K562 (cell line): ENCODE measurements around the gene R3HDM2. TPM values are rescaled to one million over a fixed set of nuclear protein-coding genes. Genes with fewer than 3 reads are reported as not detected.

ENCODE experiments used
- ATAC-seq: fragments of 200-7000 bp; cut with Tn5 transposase; 3 replicates; pipeline ENCODE4 v1.9.1; 2020; ENCODE audit warnings: moderate library complexity
- BruUV-seq: library from RNA; stranded (reverse); fragments of 400-500 nt; replicated peaks from 2 replicates; lab custom pipeline; 2021; lab: Mats Ljungman, UMichigan
- CTCF ChIA-PET: fragments of 300-600 bp; formaldehyde crosslinking; extraction: SDS; loops from one replicate; lab custom pipeline; 2021; ENCODE audit warnings: low intra/inter-chr PET ratio; lab: Yijun Ruan, JAX
- POLR2A ChIA-PET: fragments of 300-600, 350-650 bp; sonication (Branson Sonifier 250); formaldehyde crosslinking; extraction: SDS; loops from one replicate; lab custom pipeline; 2021; ENCODE audit warnings: antibody characterized with exemption, inconsistent platforms; lab: Yijun Ruan, JAX
- DNase-seq, 4 experiments: peaks; one replicate each; pipeline versions ENCODE4 v3.0.0 to v3.0.0-alpha.2; 2011 to 2018; ENCODE audit warnings: low spot score in 3 of 4, mixed read lengths in 3 of 4; ENCODE audit errors: extremely low read depth in 1 of 4
- FAIRE-seq: peaks from 2 replicates; lab custom pipeline; 2011; peaks lifted over from hg19 to GRCh38; lab: Jason Lieb, UNC
- H2AFZ ChIP-seq: 2 replicates; pipeline ENCODE4 v1.6.0; 2011; ENCODE audit warnings: low read depth, low read length, control low read depth, inconsistent platforms
- H3K27ac ChIP-seq: fragments of 200-600 bp; 3 replicates; pipeline ENCODE4 v1.8.0; 2011; ENCODE audit warnings: low read depth, mild to moderate bottlenecking, control low read depth, inconsistent platforms, low read length, moderate library complexity, mixed read lengths; ENCODE audit errors: extremely low read depth
- H3K27me3 ChIP-seq, 2 experiments: fragments of 300-600 bp in 1 of 2; 2 replicates in 1 of 2; 3 replicates in 1 of 2; pipeline versions ENCODE4 v1.6.0 to v1.8.0; 2011; ENCODE audit warnings: inconsistent platforms in 2 of 2, low read length in 2 of 2, mild to moderate bottlenecking in 1 of 2, mixed read lengths in 1 of 2, moderate library complexity in 1 of 2; ENCODE audit not compliant: control insufficient read depth in 2 of 2, insufficient read depth in 2 of 2
- H3K36me3 ChIP-seq: fragments of 300-600 bp; 3 replicates; pipeline ENCODE4 v1.8.0; 2011; ENCODE audit warnings: mild to moderate bottlenecking, low read length, inconsistent platforms; ENCODE audit not compliant: control insufficient read depth, insufficient read depth
- H3K4me1 ChIP-seq, 2 experiments: fragments of 200-600 bp in 1 of 2; replicated peaks in 1 of 2; 2 replicates in 1 of 2; 3 replicates in 1 of 2; pipeline versions ENCODE4 v1.5.1 to v1.8.0; 2011; ENCODE audit warnings: inconsistent platforms in 2 of 2, low read length in 2 of 2, mild to moderate bottlenecking in 1 of 2, mixed read lengths in 1 of 2, moderate library complexity in 1 of 2; ENCODE audit not compliant: control insufficient read depth in 2 of 2, insufficient read depth in 2 of 2
- H3K4me2 ChIP-seq: 2 replicates; pipeline ENCODE4 v1.6.1; 2011; ENCODE audit warnings: low read length, control low read depth, inconsistent platforms, mixed read lengths; ENCODE audit not compliant: insufficient read depth
- H3K4me3 ChIP-seq: fragments of 200-600 bp; sonication (generic), shearing (Covaris generic); 2 replicates; pipeline ENCODE4 v1.5.1; 2016; ENCODE audit warnings: control low read depth, inconsistent platforms
- H3K79me2 ChIP-seq: fragments of 200-600 bp; 3 replicates; pipeline ENCODE4 v1.8.0; 2011; ENCODE audit warnings: low read length, inconsistent platforms; ENCODE audit not compliant: control insufficient read depth, insufficient read depth
- H3K9ac ChIP-seq, 2 experiments: 2 replicates each; pipeline versions ENCODE4 v1.6.0 to v1.6.1; 2011; ENCODE audit warnings: low read depth in 2 of 2, low read length in 2 of 2, control low read depth in 1 of 2, inconsistent platforms in 1 of 2, mild to moderate bottlenecking in 1 of 2, mixed read lengths in 1 of 2; ENCODE audit not compliant: insufficient read depth in 1 of 2
- H3K9me1 ChIP-seq: one replicate; pipeline ENCODE4 v1.6.0; 2011; ENCODE audit warnings: inconsistent platforms, mild to moderate bottlenecking, low read length, moderate library complexity; ENCODE audit not compliant: control insufficient read depth, insufficient read depth
- H3K9me3 ChIP-seq: replicated peaks from 2 replicates; pipeline ENCODE4 v1.5.1; 2011; ENCODE audit warnings: low read depth, low read length, inconsistent platforms; ENCODE audit not compliant: control insufficient read depth, insufficient read depth
- H4K20me1 ChIP-seq: replicated peaks from 2 replicates; pipeline ENCODE4 v1.6.1; 2011; ENCODE audit warnings: low read length, inconsistent platforms, mixed read lengths; ENCODE audit not compliant: control insufficient read depth, insufficient read depth
- JUN ChIP-seq, 2 experiments: sonication (generic) in 1 of 2; formaldehyde crosslinking in 1 of 2; IDR thresholded peaks; 2 replicates each; pipeline versions ENCODE4 v1.6.1 to v1.8.0; 2012 to 2022; ENCODE audit warnings: borderline replicate concordance in 2 of 2, mild to moderate bottlenecking in 2 of 2, improper control_type of control experiment in 1 of 2, low read depth in 1 of 2, low read length in 1 of 2, missing genetic modification reagents in 1 of 2
- PCBP2 ChIP-seq: fragments of 200-400 bp; formaldehyde crosslinking; IDR thresholded peaks from 2 replicates; pipeline ENCODE4 v1.6.1; 2018; ENCODE audit warnings: low read length, low read depth, mild to moderate bottlenecking, moderate library complexity; ENCODE audit not compliant: poor library complexity, severe bottlenecking
- SIX5 ChIP-seq, 2 experiments: IDR thresholded peaks; 2 replicates each; pipeline ENCODE4 v1.6.1; 2011; ENCODE audit warnings: low read length in 2 of 2, borderline replicate concordance in 1 of 2, low read depth in 1 of 2, mild to moderate bottlenecking in 1 of 2, moderate library complexity in 1 of 2; ENCODE audit not compliant: insufficient read depth in 1 of 2
- SMARCB1 ChIP-seq: IDR thresholded peaks from 2 replicates; pipeline ENCODE4 v1.6.1; 2011; ENCODE audit warnings: improper control_type of control experiment, low read depth; ENCODE audit not compliant: insufficient read length
- YY1 ChIP-seq, 3 experiments: IDR thresholded peaks; 2 replicates each; pipeline ENCODE4 v1.6.1; 2011; ENCODE audit warnings: low read length in 2 of 3, mild to moderate bottlenecking in 2 of 3, moderate library complexity in 2 of 3, borderline replicate concordance in 1 of 3, control low read depth in 1 of 3, low read depth in 1 of 3; ENCODE audit not compliant: insufficient read depth in 3 of 3, insufficient replicate concordance in 2 of 3, control insufficient read depth in 1 of 3, insufficient read length in 1 of 3; ENCODE audit errors: extremely low read depth in 1 of 3
- ZKSCAN8 ChIP-seq: fragments of 200-800 bp; sonication (Bioruptor generic); IDR thresholded peaks from 2 replicates; pipeline ENCODE4 v1.6.1; 2016; ENCODE audit warnings: missing genetic modification characterization, missing compliant biosample characterization
- WGBS: fragments of 100-300 bp; shearing (Covaris generic); methylation state at CpG from one replicate; pipeline ENCODE4 v1.1.6; 2016; ENCODE audit warnings: low coverage, mixed read lengths; ENCODE audit not compliant: insufficient coverage; ENCODE audit errors: missing lambda C conversion rate; 5-methylcytosine and 5-hydroxymethylcytosine counted together
- in situ Hi-C: fragments of 300-500 bp; cut with MboI; formaldehyde crosslinking; loops from 4 replicates; pipeline ENCODE4 v1.15.0; 2018; ENCODE audit warnings: inconsistent platforms, mixed read lengths
- intact Hi-C: fragments of 100-400 bp; cut with micrococcal nuclease; formaldehyde crosslinking; loops from 2 replicates; pipeline ENCODE4 v1.14.2; 2022
- polyA plus RNA-seq, 8 experiments: library from polyadenylated mRNA; depleted of rRNA in 4 of 8; stranded (reverse) in 5 of 8; unstranded in 3 of 8; fragments of >200 nt; fragmentation: Nextera tagmentation in 2 of 8; fragmentation: Illumina TruSeq in 1 of 8; extraction: Ambion mirVana in 2 of 8; extraction: Trizol in 1 of 8; gene quantifications; 2 replicates each; pipeline versions ENCODE4 v1.2.1 to v1.2.3, GENCODE V29; 2011 to 2014; ENCODE audit warnings: inconsistent platforms in 1 of 8, missing spikeins in 1 of 8
- total RNA-seq, 7 experiments: library from RNA; depleted of rRNA in 6 of 7; stranded (reverse); fragments of >200 nt in 6 of 7; fragmentation: Illumina TruSeq in 2 of 7; extraction: Trizol in 2 of 7; gene quantifications; 2 replicates each; pipeline versions ENCODE4 v1.2.1 to v1.2.3, GENCODE V29; 2011 to 2021; ENCODE audit warnings: low replicate concordance in 1 of 7
- TF ChIP-seq, protein P1 (sequence below): fragments of 200-800 bp; sonication (Bioruptor generic); IDR thresholded peaks from 2 replicates; pipeline ENCODE4 v1.6.1; 2017; ENCODE audit warnings: missing genetic modification characterization, missing compliant biosample characterization
- TF ChIP-seq, protein P2 (sequence below), 2 experiments: fragments of 450-650 bp; IDR thresholded peaks; 2 replicates each; pipeline ENCODE4 v1.6.1; 2018; ENCODE audit warnings: mild to moderate bottlenecking in 2 of 2, low read depth in 1 of 2; ENCODE audit not compliant: partially characterized antibody in 2 of 2

R3HDM2 gene
- total and polyA plus RNA-seq, 9 of the 15 experiments (the other 6 are each of a cell fraction or from before 2014, with no cell fraction given) = 3.3 to 18.8 (median 9.0) TPM

DNA sequence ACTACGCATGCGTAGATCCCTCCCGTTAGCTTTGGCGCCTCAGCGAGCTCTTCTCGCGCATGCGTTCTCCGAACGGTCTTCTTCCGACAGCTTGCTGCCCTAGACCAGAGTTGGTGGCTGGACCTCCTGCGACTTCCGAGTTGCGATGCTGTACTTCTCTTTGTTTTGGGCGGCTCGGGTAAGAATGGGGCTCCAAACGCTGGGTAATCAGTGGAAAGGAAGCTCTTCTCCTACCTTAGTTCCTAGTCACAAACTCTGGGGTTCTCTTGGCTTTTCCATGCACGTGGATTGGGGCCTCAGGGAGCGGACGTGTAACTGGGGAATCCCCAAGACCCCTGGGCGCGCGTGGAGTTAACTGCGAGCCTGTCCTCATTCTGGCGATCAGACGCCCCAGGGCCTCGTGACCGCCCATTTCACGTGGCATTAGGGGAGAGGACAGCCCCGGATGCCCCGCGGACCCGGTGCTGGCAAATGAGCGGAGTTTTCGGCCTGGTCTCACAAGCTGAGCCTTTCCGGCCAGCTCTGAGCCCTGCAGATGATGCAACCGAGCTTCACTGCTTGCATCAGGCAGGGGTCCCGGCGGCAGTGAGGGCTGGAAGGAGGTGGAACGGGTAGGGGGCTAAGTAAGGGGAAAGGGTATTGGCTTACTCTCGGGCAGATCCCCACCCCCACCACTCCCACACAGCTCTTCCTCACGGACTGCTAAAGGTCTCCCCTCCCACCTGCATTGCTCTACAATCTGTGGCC lies 201.0 kb downstream of the R3HDM2 start, which contains the start of gene SHMT2 (continued):
- TF ChIP-seq YY1 (IDR thresholded peaks at IDR 0.05; ENCODE audit: borderline replicate concordance in 1 of 3, control insufficient read depth in 1 of 3, extremely low read depth in 1 of 3, insufficient read depth in 3 of 3, insufficient read length in 1 of 3, insufficient replicate concordance in 2 of 3, low read depth in 1 of 3, low read length in 2 of 3) (no peak), PCBP2 (no peak), JUN (IDR thresholded peaks at IDR 0.05; ENCODE audit: borderline replicate concordance, low read depth, low read length) (no peak), JUN (CRISPR knock-in tag; IDR thresholded peaks at IDR 0.05; ENCODE audit: borderline replicate concordance) (no peak; the same call in 1 of the 2 replicates)
- TF ChIP-seq, all 486 proteins: peak for 90

DNA sequence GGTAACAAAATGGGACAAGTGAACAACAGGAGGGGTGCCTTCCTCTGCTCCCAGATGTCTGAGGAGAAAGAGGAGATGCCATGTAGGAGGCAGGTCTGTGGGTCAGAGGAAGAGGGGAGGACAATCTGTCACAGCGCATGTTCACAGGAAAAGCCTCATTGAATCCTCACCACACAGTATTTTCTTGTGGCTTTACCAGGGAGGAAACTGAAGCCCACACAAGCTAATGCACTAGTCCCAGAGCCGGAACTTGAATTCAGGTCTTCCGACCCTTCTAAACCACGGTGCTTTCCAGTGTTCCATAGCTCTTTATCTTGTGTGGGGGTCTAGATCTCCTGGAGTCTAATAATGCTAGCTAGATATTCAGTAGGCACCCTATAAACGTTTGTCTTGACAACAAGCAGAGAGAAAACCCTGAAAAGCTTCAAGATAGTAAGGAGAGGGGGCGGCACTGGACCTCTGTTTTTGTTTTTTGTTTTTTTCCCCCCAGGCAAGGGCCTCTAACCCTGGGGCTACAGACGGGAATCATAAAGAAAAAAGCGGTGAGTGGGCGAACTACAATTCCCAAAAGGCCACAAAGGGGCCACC lies 201.7 kb downstream of the R3HDM2 start:
- peak overlapping the region; percentile 64 for H3K4me3 ChIP-seq
- peak overlapping the region; percentile 97 for H3K4me2 ChIP-seq
- DNase-seq (no peak), ATAC-seq (no peak; the same call in 2 of the 3 replicates), FAIRE-seq (no peak)
- H3K9ac ChIP-seq = peak overlapping the region; percentile 92 to 96
- peak overlapping the region; percentile 97 for H2AFZ ChIP-seq
- intact Hi-C loops (no loop called here), in situ Hi-C loops (no loop called here)
- 11% methylated on average over 7 of the region's 9 CpGs for WGBS
- peaks cover 12% of the 10 kb centered on the region for H4K20me1 ChIP-seq
- H3K4me1 ChIP-seq = peaks cover 39 to 64% of the 10 kb centered on the region in 2 experiments
- H3K9me3 ChIP-seq = no peaks in the 10 kb centered on the region
- H3K9me1 ChIP-seq = peaks cover 7% of the 10 kb centered on the region
- peaks cover 36% of the 10 kb centered on the region; the same call in 2 of the 3 replicates for H3K36me3 ChIP-seq
- BruUV-seq = TSS peak; percentile 89
- POLR2A ChIA-PET = interaction anchor here (0.5 to 2.3 kb wide), 14 partner anchors 10 to 291 kb away, joined by 3 to 33 read pairs (median 4); partner anchors contain the start of genes DDIT3, GLI1, NEMP1 and NXPH4
- H3K79me2 ChIP-seq = peaks cover 28% of the 10 kb centered on the region
- H3K27ac ChIP-seq = peak overlapping the region; percentile 82
- H3K27me3 ChIP-seq = no peaks in the 10 kb centered on the region
- CTCF ChIA-PET = interaction anchor here (0.7 to 0.9 kb wide), 2 partner anchors 14 to 16 kb away, joined by 3 read pairs; no protein-coding TSS in a partner anchor
- TF ChIP-seq SIX5 (IDR thresholded peaks at IDR 0.05; ENCODE audit: borderline replicate concordance in 1 of 2, insufficient read depth in 1 of 2, low read depth in 1 of 2, low read length in 2 of 2) = peak; percentile 62 to 73; a peak in 2 of 4 replicates
- TF ChIP-seq, protein P1, sequence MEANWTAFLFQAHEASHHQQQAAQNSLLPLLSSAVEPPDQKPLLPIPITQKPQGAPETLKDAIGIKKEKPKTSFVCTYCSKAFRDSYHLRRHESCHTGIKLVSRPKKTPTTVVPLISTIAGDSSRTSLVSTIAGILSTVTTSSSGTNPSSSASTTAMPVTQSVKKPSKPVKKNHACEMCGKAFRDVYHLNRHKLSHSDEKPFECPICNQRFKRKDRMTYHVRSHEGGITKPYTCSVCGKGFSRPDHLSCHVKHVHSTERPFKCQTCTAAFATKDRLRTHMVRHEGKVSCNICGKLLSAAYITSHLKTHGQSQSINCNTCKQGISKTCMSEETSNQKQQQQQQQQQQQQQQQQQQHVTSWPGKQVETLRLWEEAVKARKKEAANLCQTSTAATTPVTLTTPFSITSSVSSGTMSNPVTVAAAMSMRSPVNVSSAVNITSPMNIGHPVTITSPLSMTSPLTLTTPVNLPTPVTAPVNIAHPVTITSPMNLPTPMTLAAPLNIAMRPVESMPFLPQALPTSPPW (CRISPR knock-in tag) = peak; percentile 30
- TF ChIP-seq SMARCB1 = no peak
- TF ChIP-seq ZKSCAN8 (CRISPR knock-in tag) = peak; percentile 95
- TF ChIP-seq, protein P2, sequence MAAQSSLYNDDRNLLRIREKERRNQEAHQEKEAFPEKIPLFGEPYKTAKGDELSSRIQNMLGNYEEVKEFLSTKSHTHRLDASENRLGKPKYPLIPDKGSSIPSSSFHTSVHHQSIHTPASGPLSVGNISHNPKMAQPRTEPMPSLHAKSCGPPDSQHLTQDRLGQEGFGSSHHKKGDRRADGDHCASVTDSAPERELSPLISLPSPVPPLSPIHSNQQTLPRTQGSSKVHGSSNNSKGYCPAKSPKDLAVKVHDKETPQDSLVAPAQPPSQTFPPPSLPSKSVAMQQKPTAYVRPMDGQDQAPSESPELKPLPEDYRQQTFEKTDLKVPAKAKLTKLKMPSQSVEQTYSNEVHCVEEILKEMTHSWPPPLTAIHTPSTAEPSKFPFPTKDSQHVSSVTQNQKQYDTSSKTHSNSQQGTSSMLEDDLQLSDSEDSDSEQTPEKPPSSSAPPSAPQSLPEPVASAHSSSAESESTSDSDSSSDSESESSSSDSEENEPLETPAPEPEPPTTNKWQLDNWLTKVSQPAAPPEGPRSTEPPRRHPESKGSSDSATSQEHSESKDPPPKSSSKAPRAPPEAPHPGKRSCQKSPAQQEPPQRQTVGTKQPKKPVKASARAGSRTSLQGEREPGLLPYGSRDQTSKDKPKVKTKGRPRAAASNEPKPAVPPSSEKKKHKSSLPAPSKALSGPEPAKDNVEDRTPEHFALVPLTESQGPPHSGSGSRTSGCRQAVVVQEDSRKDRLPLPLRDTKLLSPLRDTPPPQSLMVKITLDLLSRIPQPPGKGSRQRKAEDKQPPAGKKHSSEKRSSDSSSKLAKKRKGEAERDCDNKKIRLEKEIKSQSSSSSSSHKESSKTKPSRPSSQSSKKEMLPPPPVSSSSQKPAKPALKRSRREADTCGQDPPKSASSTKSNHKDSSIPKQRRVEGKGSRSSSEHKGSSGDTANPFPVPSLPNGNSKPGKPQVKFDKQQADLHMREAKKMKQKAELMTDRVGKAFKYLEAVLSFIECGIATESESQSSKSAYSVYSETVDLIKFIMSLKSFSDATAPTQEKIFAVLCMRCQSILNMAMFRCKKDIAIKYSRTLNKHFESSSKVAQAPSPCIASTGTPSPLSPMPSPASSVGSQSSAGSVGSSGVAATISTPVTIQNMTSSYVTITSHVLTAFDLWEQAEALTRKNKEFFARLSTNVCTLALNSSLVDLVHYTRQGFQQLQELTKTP (IDR thresholded peaks at IDR 0.05; ENCODE audit: low read depth in 1 of 2, partially characterized antibody in 2 of 2) = peak in 1 of 2 experiments; percentile 41
